Measurements from ENCODE around the gene CASTOR1.

The CASTOR1 gene

GRCh38 chr22:30328466-30329049 lies 39.3 kb upstream of the CASTOR1 start:
- no peak overlapping the region for H3K4me3 ChIP-seq (ENCODE audit: low read depth, low read length)
- no peaks in the 10 kb centered on the region for H3K36me3 ChIP-seq (ENCODE audit: insufficient read depth, low read length)
- no peaks in the 10 kb centered on the region for H3K27me3 ChIP-seq (ENCODE audit: insufficient read depth, low read length)
- no peak overlapping the region for H3K27ac ChIP-seq (ENCODE audit: low read depth, low read length)
- peaks cover 16% of the 10 kb centered on the region for H3K4me1 ChIP-seq (ENCODE audit: control insufficient read depth, insufficient read depth, low read length, unreplicated experiment)
- H3K79me2 ChIP-seq (ENCODE audit: control insufficient read depth, insufficient read depth, low read length, unreplicated experiment) = peaks cover 17% of the 10 kb centered on the region
- no peak overlapping the region for H2AFZ ChIP-seq (ENCODE audit: low read length, unreplicated experiment)

GRCh38 chr22:30327864-30328345 lies 38.6 kb upstream of the CASTOR1 start:
- Histone ChIP-seq H3K79me2 (ENCODE audit: control insufficient read depth, insufficient read depth, low read length, unreplicated experiment) (peaks cover 22% of the 10 kb centered on the region), H3K36me3 (ENCODE audit: insufficient read depth, low read length) (no peaks in the 10 kb centered on the region), H2AFZ (ENCODE audit: low read length, unreplicated experiment) (no peak overlapping the region), H3K4me1 (ENCODE audit: control insufficient read depth, insufficient read depth, low read length, unreplicated experiment) (peaks cover 16% of the 10 kb centered on the region), H3K4me3 (ENCODE audit: low read depth, low read length) (no peak overlapping the region), H3K27ac (ENCODE audit: low read depth, low read length) (no peak overlapping the region), H3K27me3 (ENCODE audit: insufficient read depth, low read length) (no peaks in the 10 kb centered on the region)

GRCh38 chr22:30326706-30327362 lies 37.5 kb upstream of the CASTOR1 start, which contains the start of gene TBC1D10A:
TBC1D10A (minus strand) TSS chr22:30326941; CDS start chr22:30326881, 60 bp downstream.
- Histone ChIP-seq H3K36me3 (ENCODE audit: insufficient read depth, low read length) (no peaks in the 10 kb centered on the region), H3K4me1 (ENCODE audit: control insufficient read depth, insufficient read depth, low read length, unreplicated experiment) (peaks cover 16% of the 10 kb centered on the region), H3K27me3 (ENCODE audit: insufficient read depth, low read length) (no peaks in the 10 kb centered on the region), H3K4me3 (ENCODE audit: low read depth, low read length) (peak within 1 kb of the TSS; percentile 89), H2AFZ (ENCODE audit: low read length, unreplicated experiment) (peak within 1 kb of the TSS; percentile 85), H3K79me2 (ENCODE audit: control insufficient read depth, insufficient read depth, low read length, unreplicated experiment) (peaks cover 22% of the 10 kb centered on the region), H3K27ac (ENCODE audit: low read depth, low read length) (peak within 1 kb of the TSS; percentile 53; the same call in 1 of the 2 replicates)

- Histone ChIP-seq H3K79me2 (ENCODE audit: control insufficient read depth, insufficient read depth, low read length, unreplicated experiment) (peaks cover 22% of the 10 kb centered on the region), H3K36me3 (ENCODE audit: insufficient read depth, low read length) (no peaks in the 10 kb centered on the region), H3K4me1 (ENCODE audit: control insufficient read depth, insufficient read depth, low read length, unreplicated experiment) (peaks cover 16% of the 10 kb centered on the region), H3K27ac (ENCODE audit: low read depth, low read length) (no peak overlapping the region; the same call in 1 of the 2 replicates), H3K4me3 (ENCODE audit: low read depth, low read length) (peak overlapping the region; percentile 89), H3K27me3 (ENCODE audit: insufficient read depth, low read length) (no peaks in the 10 kb centered on the region), H2AFZ (ENCODE audit: low read length, unreplicated experiment) (no peak overlapping the region)
These were observed 37.0 kb upstream of the CASTOR1 start for GRCh38 chr22:30326255-30326705.

GRCh38 chr22:30325724-30326254 lies 36.5 kb upstream of the CASTOR1 start:
- Histone ChIP-seq H3K4me1 (ENCODE audit: control insufficient read depth, insufficient read depth, low read length, unreplicated experiment) (peaks cover 16% of the 10 kb centered on the region), H3K36me3 (ENCODE audit: insufficient read depth, low read length) (no peaks in the 10 kb centered on the region), H3K79me2 (ENCODE audit: control insufficient read depth, insufficient read depth, low read length, unreplicated experiment) (peaks cover 22% of the 10 kb centered on the region), H3K27ac (ENCODE audit: low read depth, low read length) (peak overlapping the region; percentile 53), H3K4me3 (ENCODE audit: low read depth, low read length) (peak overlapping the region; percentile 89), H2AFZ (ENCODE audit: low read length, unreplicated experiment) (no peak overlapping the region), H3K27me3 (ENCODE audit: insufficient read depth, low read length) (no peaks in the 10 kb centered on the region)

- Histone ChIP-seq H3K4me3 (ENCODE audit: low read depth, low read length) (peak overlapping the region; percentile 89), H2AFZ (ENCODE audit: low read length, unreplicated experiment) (no peak overlapping the region), H3K79me2 (ENCODE audit: control insufficient read depth, insufficient read depth, low read length, unreplicated experiment) (peaks cover 25% of the 10 kb centered on the region), H3K4me1 (ENCODE audit: control insufficient read depth, insufficient read depth, low read length, unreplicated experiment) (peaks cover 16% of the 10 kb centered on the region), H3K36me3 (ENCODE audit: insufficient read depth, low read length) (no peaks in the 10 kb centered on the region), H3K27me3 (ENCODE audit: insufficient read depth, low read length) (no peaks in the 10 kb centered on the region), H3K27ac (ENCODE audit: low read depth, low read length) (peak overlapping the region; percentile 53)
These were observed 35.9 kb upstream of the CASTOR1 start for GRCh38 chr22:30325065-30325720.

GRCh38 chr22:30324014-30324730 lies 34.9 kb upstream of the CASTOR1 start:
- Histone ChIP-seq H3K27ac (ENCODE audit: low read depth, low read length) (no peak overlapping the region), H3K79me2 (ENCODE audit: control insufficient read depth, insufficient read depth, low read length, unreplicated experiment) (peaks cover 25% of the 10 kb centered on the region), H2AFZ (ENCODE audit: low read length, unreplicated experiment) (no peak overlapping the region), H3K4me3 (ENCODE audit: low read depth, low read length) (peak overlapping the region; percentile 89), H3K36me3 (ENCODE audit: insufficient read depth, low read length) (no peaks in the 10 kb centered on the region), H3K27me3 (ENCODE audit: insufficient read depth, low read length) (no peaks in the 10 kb centered on the region), H3K4me1 (ENCODE audit: control insufficient read depth, insufficient read depth, low read length, unreplicated experiment) (peaks cover 16% of the 10 kb centered on the region)

GRCh38 chr22:30323246-30323645 lies 33.9 kb upstream of the CASTOR1 start:
- Histone ChIP-seq H3K4me3 (ENCODE audit: low read depth, low read length) (no peak overlapping the region), H2AFZ (ENCODE audit: low read length, unreplicated experiment) (no peak overlapping the region), H3K36me3 (ENCODE audit: insufficient read depth, low read length) (no peaks in the 10 kb centered on the region), H3K27ac (ENCODE audit: low read depth, low read length) (no peak overlapping the region), H3K4me1 (ENCODE audit: control insufficient read depth, insufficient read depth, low read length, unreplicated experiment) (peaks cover 16% of the 10 kb centered on the region), H3K79me2 (ENCODE audit: control insufficient read depth, insufficient read depth, low read length, unreplicated experiment) (peaks cover 29% of the 10 kb centered on the region), H3K27me3 (ENCODE audit: insufficient read depth, low read length) (no peaks in the 10 kb centered on the region)

- no peaks in the 10 kb centered on the region for H3K36me3 ChIP-seq (ENCODE audit: insufficient read depth, low read length)
- H2AFZ ChIP-seq (ENCODE audit: low read length, unreplicated experiment) = no peak overlapping the region
- peaks cover 18% of the 10 kb centered on the region for H3K4me1 ChIP-seq (ENCODE audit: control insufficient read depth, insufficient read depth, low read length, unreplicated experiment)
- no peaks in the 10 kb centered on the region for H3K27me3 ChIP-seq (ENCODE audit: insufficient read depth, low read length)
- H3K4me3 ChIP-seq (ENCODE audit: low read depth, low read length) = no peak overlapping the region
- no peak overlapping the region for H3K27ac ChIP-seq (ENCODE audit: low read depth, low read length)
- H3K79me2 ChIP-seq (ENCODE audit: control insufficient read depth, insufficient read depth, low read length, unreplicated experiment) = peaks cover 35% of the 10 kb centered on the region
These were observed 32.2 kb upstream of the CASTOR1 start for GRCh38 chr22:30321461-30321860.

GRCh38 chr22:30320021-30320556 lies 30.8 kb upstream of the CASTOR1 start:
- H3K27me3 ChIP-seq (ENCODE audit: insufficient read depth, low read length) = no peaks in the 10 kb centered on the region
- no peaks in the 10 kb centered on the region for H3K36me3 ChIP-seq (ENCODE audit: insufficient read depth, low read length)
- H3K4me3 ChIP-seq (ENCODE audit: low read depth, low read length) = no peak overlapping the region
- peaks cover 30% of the 10 kb centered on the region for H3K79me2 ChIP-seq (ENCODE audit: control insufficient read depth, insufficient read depth, low read length, unreplicated experiment)
- H3K4me1 ChIP-seq (ENCODE audit: control insufficient read depth, insufficient read depth, low read length, unreplicated experiment) = peaks cover 25% of the 10 kb centered on the region
- H3K27ac ChIP-seq (ENCODE audit: low read depth, low read length) = no peak overlapping the region
- no peak overlapping the region for H2AFZ ChIP-seq (ENCODE audit: low read length, unreplicated experiment)
